PC-9 (cell line): ENCODE data around the gene EMP2. TPM values are rescaled to one million over a fixed set of nuclear protein-coding genes. Genes with fewer than 3 reads are reported as not detected.

ENCODE experiments used
- Bru-seq: library from RNA; stranded (reverse); fragments of 400-500 nt; gene quantifications from one replicate; lab custom pipeline; 2021; lab: Mats Ljungman, UMichigan
- BruChase-seq, 2 experiments: library from RNA; stranded (reverse); fragments of 400-500 nt; gene quantifications; one replicate each; lab custom pipeline; 2021; lab: Mats Ljungman, UMichigan
- BruUV-seq: library from RNA; stranded (reverse); fragments of 400-500 nt; replicated peaks from 2 replicates; lab custom pipeline; 2021; lab: Mats Ljungman, UMichigan
- CTCF ChIA-PET: fragments of 300-600 bp; sonication (Branson Sonifier 250); formaldehyde crosslinking; loops from one replicate; lab custom pipeline; 2022; ENCODE audit warnings: antibody characterized with exemption; lab: Charles Lee
- POLR2A ChIA-PET: fragments of 300-600 bp; sonication (Branson Sonifier 250); formaldehyde crosslinking; loops from one replicate; lab custom pipeline; 2022; ENCODE audit warnings: antibody characterized with exemption; ENCODE audit not compliant: unreplicated experiment; lab: Charles Lee
- DNase-seq, 2 experiments: peaks; one replicate each; pipeline versions ENCODE4 v3.0.0 to v3.0.0-alpha.2; 2015 to 2022; ENCODE audit warnings: mixed read lengths in 1 of 2
- H2AFZ ChIP-seq: fragments of 200-600 bp; sonication (generic); 2 replicates; pipeline ENCODE4 v1.8.1; 2017; ENCODE audit warnings: antibody characterized with exemption
- H3F3A ChIP-seq: fragments of 200-600 bp; sonication (generic); 2 replicates; pipeline ENCODE4 v1.8.1; 2017; ENCODE audit warnings: antibody characterized with exemption, mild to moderate bottlenecking, low read depth; ENCODE audit not compliant: insufficient read depth
- H3K27ac ChIP-seq: fragments of 200-600 bp; sonication (generic); 2 replicates; pipeline ENCODE4 v1.6.1; 2016; ENCODE audit warnings: mixed run types
- H3K27me3 ChIP-seq: fragments of 200-600 bp; sonication (generic); 2 replicates; pipeline ENCODE4 v1.6.1; 2016; ENCODE audit warnings: low read depth, mixed run types; ENCODE audit not compliant: insufficient read depth
- H3K36me3 ChIP-seq: fragments of 200-600 bp; sonication (generic); 2 replicates; pipeline ENCODE4 v1.6.1; 2016; ENCODE audit warnings: low read depth, mixed run types
- H3K4me1 ChIP-seq: fragments of 200-600 bp; sonication (generic); replicated peaks from 2 replicates; pipeline ENCODE4 v1.6.1; 2016; ENCODE audit warnings: mixed run types; ENCODE audit not compliant: insufficient read depth
- H3K4me2 ChIP-seq: fragments of 200-600 bp; sonication (generic); 2 replicates; pipeline ENCODE4 v1.6.1; 2017; ENCODE audit warnings: mixed run types
- H3K4me3 ChIP-seq: fragments of 200-600 bp; sonication (generic); 2 replicates; pipeline ENCODE4 v1.6.1; 2016; ENCODE audit warnings: mixed run types
- H3K79me2 ChIP-seq: fragments of 200-600 bp; sonication (generic); 2 replicates; pipeline ENCODE4 v1.6.1; 2017; ENCODE audit warnings: low read depth, mixed run types
- H3K9me2 ChIP-seq: fragments of 200-600 bp; sonication (generic); 2 replicates; pipeline ENCODE4 v1.8.1; 2017; ENCODE audit warnings: mild to moderate bottlenecking; ENCODE audit not compliant: insufficient read depth
- H3K9me3 ChIP-seq: fragments of 200-600 bp; sonication (generic); 2 replicates; pipeline ENCODE4 v1.8.1; 2016; ENCODE audit warnings: low read depth; ENCODE audit not compliant: insufficient read depth
- H4K20me1 ChIP-seq: fragments of 200-600 bp; sonication (generic); 2 replicates; pipeline ENCODE4 v1.8.1; 2017; ENCODE audit not compliant: insufficient read depth
- EZH2 ChIP-seq: fragments of 200-600 bp; sonication (generic); IDR thresholded peaks from 2 replicates; pipeline ENCODE4 v1.8.0; 2017; ENCODE audit warnings: antibody characterized with exemption, low read depth
- intact Hi-C: fragments of 100-400 bp; cut with micrococcal nuclease; formaldehyde crosslinking; loops from one replicate; pipeline ENCODE4 v1.10.0; 2022; ENCODE audit not compliant: unreplicated experiment
- long read RNA-seq: library from polyadenylated mRNA; stranded (forward); transcript quantifications from one replicate; pipeline ENCODE4 v2.0.0, GENCODE V29; 2022
- total RNA-seq: library from RNA; stranded (reverse); gene quantifications from 2 replicates; pipeline ENCODE4 v1.2.3, GENCODE V29; 2021
- TF ChIP-seq, protein P1 (sequence below): fragments of 200-600 bp; sonication (generic); conservative IDR thresholded peaks from 2 replicates; pipeline ENCODE4 v1.6.1; 2017; ENCODE audit warnings: mixed run types, antibody characterized with exemption, mild to moderate bottlenecking, moderate library complexity

EMP2 gene, protein sequence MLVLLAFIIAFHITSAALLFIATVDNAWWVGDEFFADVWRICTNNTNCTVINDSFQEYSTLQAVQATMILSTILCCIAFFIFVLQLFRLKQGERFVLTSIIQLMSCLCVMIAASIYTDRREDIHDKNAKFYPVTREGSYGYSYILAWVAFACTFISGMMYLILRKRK
- total RNA-seq (82.5 and 137 TPM in 2 replicates), Bru-seq, nascent RNA (percentile 79 among the genes with signal in this experiment), BruChase-seq, experiment 1, labeled RNA remaining after a 2-hour chase (percentile 69 among the genes with signal in this experiment), BruChase-seq, experiment 2, labeled RNA remaining after a 6-hour chase (percentile 92 among the genes with signal in this experiment)
- long read RNA-seq, full-length matches to known transcripts = 174 of 183 reads
- long read RNA-seq, partial matches to known transcripts = 0 of 183 reads
- long read RNA-seq, other reads (novel, unspliced or antisense) = 9 of 183 reads

DNA sequence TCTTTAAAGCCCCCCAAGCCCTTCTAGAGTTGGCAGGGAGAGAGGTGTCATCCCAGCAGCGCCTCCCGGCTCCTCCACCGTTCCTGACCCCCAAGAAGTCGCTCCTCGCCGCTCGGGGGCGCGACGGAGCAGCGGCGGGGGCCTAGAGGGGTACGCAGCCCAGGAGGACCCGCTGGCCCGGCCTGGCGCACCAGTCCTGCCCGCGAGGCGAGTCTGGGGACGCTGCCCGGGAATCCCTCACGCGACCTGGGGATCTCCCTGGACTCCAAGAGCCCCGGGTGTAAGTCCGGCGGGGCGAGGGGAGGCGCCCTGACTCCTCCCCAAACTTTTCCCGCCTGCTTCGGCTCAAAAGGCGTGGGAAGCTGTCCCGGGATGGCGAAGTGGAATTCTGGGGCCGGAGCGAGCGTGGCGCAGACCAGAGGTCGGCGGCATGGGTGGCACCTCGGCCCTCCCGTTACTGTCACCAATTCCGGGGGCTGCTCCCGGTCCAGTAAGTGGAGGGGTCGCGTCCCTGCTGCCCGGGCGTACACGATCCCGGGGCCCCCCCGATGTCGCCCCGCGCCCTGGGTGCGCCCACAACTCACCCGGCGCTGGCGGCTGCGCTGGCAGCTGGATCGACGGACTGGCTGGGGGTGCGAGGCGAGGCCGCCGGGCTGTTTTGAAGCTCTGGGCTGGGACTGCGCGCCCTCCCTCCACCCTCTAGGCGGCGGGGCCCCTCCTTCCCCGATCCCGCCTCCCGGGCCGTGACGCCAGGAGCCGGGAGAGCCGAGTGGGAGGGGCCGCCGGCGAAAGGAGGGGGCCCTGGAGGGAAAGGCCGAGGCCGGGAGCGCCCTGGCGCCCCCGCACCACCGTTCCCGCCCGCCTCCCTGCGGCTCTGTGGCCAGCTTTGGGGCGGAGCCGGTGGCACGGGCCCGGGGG, at the start of gene EMP2:
Gene EMP2, minus strand, starts transcription at position 634 of the 918 bp plus-strand sequence. CDS start 32,981 bp downstream, outside the sequence.
- H3F3A ChIP-seq = peaks cover 31% of the 10 kb centered on the region; the same call in 1 of the 2 replicates
- H3K4me2 ChIP-seq = peak within 1 kb of the TSS; percentile 84
- H3K27ac ChIP-seq = 0 out of 2 replicates have a peak within 1 kb of the TSS, but pooled peaks have one; percentile 31
- POLR2A ChIA-PET = no interaction called here
- peak within 1 kb of the TSS; percentile 92 for H3K4me3 ChIP-seq
- H3K4me1 ChIP-seq = peaks cover 53% of the 10 kb centered on the region
- BruUV-seq = TSS peak; percentile 52
- CTCF ChIA-PET = interaction anchor here (0.6 to 1.1 kb wide), 5 partner anchors 13 to 1758 kb away, joined by 3 to 5 read pairs (median 3); no protein-coding TSS in a partner anchor
- DNase-seq = peak; percentile 56 to 89
- peaks cover 6% of the 10 kb centered on the region; the same call in 1 of the 2 replicates for H4K20me1 ChIP-seq
- TF ChIP-seq, protein P1, sequence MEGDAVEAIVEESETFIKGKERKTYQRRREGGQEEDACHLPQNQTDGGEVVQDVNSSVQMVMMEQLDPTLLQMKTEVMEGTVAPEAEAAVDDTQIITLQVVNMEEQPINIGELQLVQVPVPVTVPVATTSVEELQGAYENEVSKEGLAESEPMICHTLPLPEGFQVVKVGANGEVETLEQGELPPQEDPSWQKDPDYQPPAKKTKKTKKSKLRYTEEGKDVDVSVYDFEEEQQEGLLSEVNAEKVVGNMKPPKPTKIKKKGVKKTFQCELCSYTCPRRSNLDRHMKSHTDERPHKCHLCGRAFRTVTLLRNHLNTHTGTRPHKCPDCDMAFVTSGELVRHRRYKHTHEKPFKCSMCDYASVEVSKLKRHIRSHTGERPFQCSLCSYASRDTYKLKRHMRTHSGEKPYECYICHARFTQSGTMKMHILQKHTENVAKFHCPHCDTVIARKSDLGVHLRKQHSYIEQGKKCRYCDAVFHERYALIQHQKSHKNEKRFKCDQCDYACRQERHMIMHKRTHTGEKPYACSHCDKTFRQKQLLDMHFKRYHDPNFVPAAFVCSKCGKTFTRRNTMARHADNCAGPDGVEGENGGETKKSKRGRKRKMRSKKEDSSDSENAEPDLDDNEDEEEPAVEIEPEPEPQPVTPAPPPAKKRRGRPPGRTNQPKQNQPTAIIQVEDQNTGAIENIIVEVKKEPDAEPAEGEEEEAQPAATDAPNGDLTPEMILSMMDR = peak; percentile 67; the same call in 1 of the 2 replicates
- TF ChIP-seq EZH2 = no peak
- H3K9me3 ChIP-seq = no peaks in the 10 kb centered on the region
- H3K36me3 ChIP-seq = no peaks in the 10 kb centered on the region
- H2AFZ ChIP-seq = peak within 1 kb of the TSS; percentile 100
- intact Hi-C loops = loop anchor here (1.0 to 2.0 kb wide), 7 partner anchors 21 to 157 kb away; no protein-coding TSS in a partner anchor
- peaks cover 42% of the 10 kb centered on the region for H3K79me2 ChIP-seq
- H3K9me2 ChIP-seq = no peaks in the 10 kb centered on the region
- H3K27me3 ChIP-seq = no peaks in the 10 kb centered on the region

DNA sequence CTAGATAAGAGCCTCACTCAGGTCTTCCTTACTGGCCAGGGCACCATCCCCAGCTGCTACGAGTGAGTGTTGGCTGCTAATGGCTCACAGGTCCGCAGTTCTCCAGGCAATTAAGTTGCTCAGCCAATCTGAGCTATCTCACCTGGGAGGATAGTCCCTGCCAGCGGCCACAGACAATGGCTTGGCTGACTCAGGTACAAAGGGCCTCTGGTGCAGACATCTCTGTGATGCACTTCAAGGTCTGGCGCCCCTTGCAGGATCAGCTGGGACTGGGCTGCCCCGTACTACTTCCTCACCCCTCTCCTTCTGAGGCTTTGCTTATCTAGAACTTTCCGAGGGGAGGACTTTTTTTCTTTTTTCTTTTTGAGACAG, 49.2 kb upstream of the EMP2 start:
- H3K79me2 ChIP-seq = no peaks in the 10 kb centered on the region
- peaks cover 9% of the 10 kb centered on the region; the same call in 1 of the 2 replicates for H3K4me1 ChIP-seq
- H3K9me2 ChIP-seq = no peaks in the 10 kb centered on the region
- H3K27me3 ChIP-seq = no peaks in the 10 kb centered on the region
- CTCF ChIA-PET = no interaction called here
- no peak overlapping the region for H3K27ac ChIP-seq
- POLR2A ChIA-PET = no interaction called here
- no peak overlapping the region for H3K4me2 ChIP-seq
- no peak overlapping the region for H2AFZ ChIP-seq
- peaks cover 5% of the 10 kb centered on the region; the same call in 1 of the 2 replicates for H3F3A ChIP-seq
- no peaks in the 10 kb centered on the region for H4K20me1 ChIP-seq
- H3K36me3 ChIP-seq = no peaks in the 10 kb centered on the region
- H3K4me3 ChIP-seq = no peak overlapping the region
- DNase-seq = no peak
- BruUV-seq = no TSS peak
- TF ChIP-seq EZH2 = no peak
- TF ChIP-seq, protein P1 = no peak
- intact Hi-C loops = no loop called here
- no peaks in the 10 kb centered on the region for H3K9me3 ChIP-seq
